ENCODE results near the gene AHDC1.

GRCh38 chr1:27634985-27635367 is 31.0 kb upstream of the AHDC1 start, which contains the start of gene FGR:
- TF ChIP-seq CREB1 (IDR thresholded peaks at IDR 0.05; ENCODE audit: low read depth) = no peak
- no peak for TF ChIP-seq MAX (IDR thresholded peaks at IDR 0.05; ENCODE audit: low read depth, low read length)
- TF ChIP-seq EZH2 (IDR thresholded peaks at IDR 0.05; ENCODE audit: borderline replicate concordance, control insufficient read depth, low read depth, low read length) = no peak
- no peak for TF ChIP-seq ETV6 (conservative IDR thresholded peaks at IDR 0.05 in 1 of 2, IDR thresholded peaks at IDR 0.05 in 1 of 2; ENCODE audit: borderline replicate concordance in 1 of 2, low read depth in 1 of 2)
- no peak for TF ChIP-seq CTCF (IDR thresholded peaks at IDR 0.05 in 2 of 3, conservative IDR thresholded peaks at IDR 0.05 in 1 of 3; ENCODE audit: control insufficient read depth in 2 of 3, extremely low read depth in 1 of 3, insufficient read depth in 1 of 3, low read depth in 3 of 3, low read length in 3 of 3)
- TF ChIP-seq BCL3 (IDR thresholded peaks at IDR 0.05; ENCODE audit: borderline replicate concordance, insufficient read depth, low read depth, low read length, poor library complexity, severe bottlenecking) = no peak
- no peak for TF ChIP-seq USF1 (IDR thresholded peaks at IDR 0.05; ENCODE audit: borderline replicate concordance, extremely low read length, insufficient read depth, low read depth, low read length)
- no peak for TF ChIP-seq MXI1 (IDR thresholded peaks at IDR 0.05; ENCODE audit: low read depth, low read length)
- TF ChIP-seq SP1 (IDR thresholded peaks at IDR 0.05; ENCODE audit: low read depth, low read length) = no peak
- no peak for TF ChIP-seq MLLT1 (IDR thresholded peaks at IDR 0.05)
- no peak for TF ChIP-seq ATF3 (IDR thresholded peaks at IDR 0.05; ENCODE audit: borderline replicate concordance, extremely low read depth, low read depth, low read length)
- no peak for TF ChIP-seq RAD51 (IDR thresholded peaks at IDR 0.05)
- no peak for TF ChIP-seq NFYB (IDR thresholded peaks at IDR 0.05; ENCODE audit: insufficient read depth, low read depth, low read length)
